HG02763 (cell line): ENCODE data around the gene SREBF1.

Experiments
- ATAC-seq: cut with Tn5 transposase; IDR thresholded peaks from one replicate; pipeline ENCODE4 v1.9.1; 2021; ENCODE audit warnings: mild to moderate bottlenecking, moderate library complexity; ENCODE audit not compliant: unreplicated experiment

SREBF1 gene

DNA sequence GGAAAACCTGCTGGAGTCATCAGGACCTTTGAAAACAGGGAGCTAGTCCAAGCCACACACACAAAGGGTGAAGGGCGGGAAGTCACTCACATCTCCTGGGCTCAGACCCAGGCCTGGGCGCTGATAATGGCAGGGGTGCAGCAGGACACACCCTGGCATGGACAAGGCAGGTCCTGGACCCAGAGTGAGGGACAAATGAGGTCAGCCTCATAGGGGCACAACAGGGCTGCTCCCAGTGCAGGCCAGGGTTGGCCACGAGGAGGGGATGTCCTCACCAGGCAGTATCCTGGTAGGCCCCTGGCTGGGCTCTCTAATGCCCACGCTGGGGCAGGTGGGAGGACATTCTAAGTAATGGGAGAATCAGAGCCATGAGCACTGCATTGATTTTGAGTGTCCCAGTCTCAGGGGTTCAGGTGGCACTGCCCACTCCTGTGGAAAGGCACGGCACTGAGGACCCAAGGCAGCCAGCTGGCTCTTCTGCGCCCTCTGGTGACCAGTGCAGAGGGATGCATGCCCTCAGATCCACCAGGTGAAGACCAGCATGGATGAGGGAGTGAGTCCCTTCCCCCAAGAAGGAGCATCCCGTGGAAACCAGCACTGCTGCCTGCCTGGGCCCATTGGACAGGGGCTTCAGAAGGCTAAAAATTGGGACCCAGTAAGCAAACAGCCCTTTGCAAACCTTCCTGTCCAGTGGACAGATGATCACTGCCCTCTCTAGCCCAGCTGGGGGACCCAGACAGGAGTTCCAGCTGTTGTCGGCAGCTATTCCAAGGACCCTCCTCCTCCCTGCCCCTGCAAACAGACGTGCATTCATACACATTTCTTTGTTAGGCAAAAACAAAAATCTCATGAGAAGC lies 23.4 kb upstream of the SREBF1 start:
- peak; percentile 66 for ATAC-seq

DNA sequence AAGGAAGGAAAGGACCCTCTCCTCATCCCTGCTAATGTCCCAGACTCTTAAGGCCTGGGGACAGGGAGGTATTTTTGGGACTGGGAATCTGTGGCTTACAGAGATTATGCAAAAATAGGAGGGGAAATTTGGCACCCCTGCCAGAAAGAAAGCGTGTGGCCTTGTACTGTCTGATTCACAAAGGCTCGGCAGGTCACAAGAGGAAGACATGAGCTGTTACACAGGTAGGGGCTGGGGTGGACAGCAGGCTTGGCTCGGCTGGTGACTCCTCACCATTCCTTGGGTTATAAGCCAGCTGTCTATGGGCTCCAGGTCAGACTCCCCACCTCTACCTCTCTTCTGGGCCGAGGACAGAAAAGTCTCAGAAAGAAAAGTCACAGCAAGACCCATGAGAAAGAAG lies 20.7 kb upstream of the SREBF1 start:
- ATAC-seq, result no peak

DNA sequence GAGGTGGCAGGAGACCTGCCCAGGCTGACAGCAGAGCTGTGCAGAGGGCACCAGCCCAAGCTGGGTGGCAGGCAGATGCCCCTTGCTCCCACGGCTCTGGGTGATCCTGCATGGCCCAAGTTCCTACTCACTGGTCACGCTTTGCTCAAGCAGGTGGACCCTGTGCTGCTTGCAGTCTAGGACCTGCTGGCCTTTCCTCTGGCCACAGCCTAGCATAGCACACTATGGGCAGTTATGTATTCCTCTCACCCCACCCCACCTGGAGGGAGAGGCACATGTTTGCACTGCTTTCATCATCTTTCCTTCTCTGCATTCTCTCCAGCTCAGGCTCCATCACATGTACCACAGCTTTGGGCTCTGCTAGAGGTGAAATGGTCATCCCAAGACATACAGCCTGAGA lies 19.6 kb upstream of the SREBF1 start:
- ATAC-seq, result no peak

DNA sequence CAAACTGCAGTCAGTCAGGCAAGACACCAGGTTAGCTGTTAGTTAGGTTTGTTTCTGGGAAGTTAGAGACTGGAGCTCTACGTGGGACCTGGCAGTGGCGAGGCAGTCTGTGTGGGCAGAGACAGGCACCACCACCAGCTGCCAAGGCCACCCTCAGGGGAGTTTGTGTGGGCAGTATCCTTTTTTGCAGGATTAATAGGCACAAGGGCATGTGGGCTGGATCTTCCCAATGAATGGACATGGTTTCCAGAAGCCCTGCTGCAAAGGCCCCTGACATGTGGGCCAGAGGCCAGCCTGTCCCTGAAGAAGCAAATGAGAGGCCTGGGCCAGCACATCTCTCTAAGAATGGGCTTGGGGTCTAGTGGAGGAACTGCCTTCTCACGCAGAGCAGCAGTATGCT lies 19.2 kb upstream of the SREBF1 start:
- ATAC-seq, result no peak

DNA sequence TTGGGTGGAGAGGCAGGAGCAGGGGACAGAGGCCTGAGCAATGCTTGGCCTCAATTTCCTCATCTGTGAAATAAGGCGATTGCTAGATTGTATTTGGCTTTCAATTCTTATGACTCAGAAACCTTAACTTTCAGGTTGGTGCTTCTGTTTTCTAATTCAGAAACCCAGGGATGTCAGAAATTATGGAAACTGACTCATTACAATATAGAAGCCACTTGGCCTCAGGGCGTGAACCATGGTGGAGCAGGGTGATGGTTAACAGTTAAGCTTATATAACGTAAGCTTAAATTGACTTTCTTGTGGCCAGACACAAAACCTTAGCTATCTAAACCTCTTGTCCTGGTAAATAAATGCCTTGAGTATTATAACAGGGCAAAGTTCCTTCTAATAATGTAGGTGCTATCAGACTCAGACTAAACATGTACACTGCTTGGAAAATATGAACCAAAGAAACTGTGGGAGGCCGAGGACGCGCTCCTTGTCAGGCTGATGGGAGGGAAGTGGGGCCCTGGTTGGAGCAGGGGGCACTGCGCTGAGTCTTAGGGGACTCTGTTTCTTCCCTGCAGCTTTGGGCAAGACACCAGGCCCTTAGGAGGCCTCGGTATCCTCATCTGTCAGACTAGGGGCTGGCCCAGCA lies 17.1 kb upstream of the SREBF1 start:
- no peak for ATAC-seq

GRCh38 chr17:17852930-17853329 lies 16.1 kb upstream of the SREBF1 start:
- ATAC-seq, result no peak

- no peak for ATAC-seq
Observed at GRCh38 chr17:17851103-17852002, 14.6 kb upstream of the SREBF1 start.

DNA sequence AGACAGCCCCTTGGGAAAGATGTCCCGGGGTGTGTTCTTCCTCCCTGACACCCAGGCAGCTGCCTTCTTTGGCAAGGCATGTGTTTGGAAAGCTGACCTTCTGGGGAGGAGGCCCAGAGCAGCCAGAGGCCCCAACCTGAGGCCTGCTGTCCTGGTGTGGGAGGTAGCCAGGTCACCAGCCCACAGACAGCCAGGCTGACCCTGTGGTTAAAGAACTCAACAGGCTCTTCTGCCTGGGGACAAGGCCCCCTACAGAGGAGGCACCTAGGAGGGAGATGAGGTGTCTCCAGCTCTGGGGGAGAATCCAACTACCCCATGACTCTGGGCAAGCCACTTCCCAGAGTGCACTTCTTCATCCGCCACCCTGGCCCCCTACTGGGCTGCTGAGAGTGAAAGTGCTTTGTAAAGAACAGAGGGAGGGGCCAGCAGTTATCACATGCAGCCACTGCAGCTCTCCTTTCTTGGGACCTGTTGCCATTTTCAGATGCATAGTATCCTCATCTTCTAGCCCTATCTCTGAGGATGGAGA lies 13.1 kb upstream of the SREBF1 start:
- ATAC-seq, result no peak

GRCh38 chr17:17849147-17849820 lies 12.5 kb upstream of the SREBF1 start:
- ATAC-seq, result peak; percentile 58

DNA sequence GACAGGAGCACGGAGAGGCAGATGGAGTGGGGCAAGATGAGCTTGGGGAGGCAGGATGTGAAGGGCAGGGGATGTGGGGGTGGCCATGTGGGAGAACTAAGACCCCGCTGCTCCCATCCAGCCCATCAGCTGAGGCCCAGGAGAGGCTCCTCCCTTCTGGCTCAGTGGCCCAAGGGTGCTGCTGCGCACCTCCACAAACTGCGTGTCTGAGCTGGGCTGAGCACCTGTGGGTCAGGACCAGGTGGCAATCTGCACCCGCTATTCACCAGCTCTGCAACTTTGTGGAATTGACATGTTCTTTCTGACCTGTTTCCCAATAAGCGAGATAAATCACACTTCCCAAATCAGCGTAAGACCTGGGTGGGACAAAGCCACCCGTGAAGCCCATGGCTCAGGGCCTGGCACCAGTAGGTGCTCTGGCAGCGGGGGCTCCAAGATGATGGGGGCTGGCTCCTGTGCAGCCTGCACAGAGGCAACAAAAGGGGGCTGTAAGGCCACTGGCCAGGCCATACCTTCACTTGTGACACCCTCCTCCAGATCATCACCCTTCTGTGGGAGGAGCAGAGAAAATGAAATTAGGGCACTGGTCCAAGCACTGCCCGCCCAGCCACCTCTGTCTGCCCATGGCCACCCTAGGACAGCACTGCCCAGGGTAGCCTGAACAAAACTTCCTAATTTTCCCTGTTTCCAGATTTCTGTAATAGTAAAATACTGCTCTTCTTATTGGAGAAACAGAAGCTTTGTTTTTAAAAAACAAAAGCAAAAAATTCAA lies 11.7 kb upstream of the SREBF1 start:
- no peak for ATAC-seq

DNA sequence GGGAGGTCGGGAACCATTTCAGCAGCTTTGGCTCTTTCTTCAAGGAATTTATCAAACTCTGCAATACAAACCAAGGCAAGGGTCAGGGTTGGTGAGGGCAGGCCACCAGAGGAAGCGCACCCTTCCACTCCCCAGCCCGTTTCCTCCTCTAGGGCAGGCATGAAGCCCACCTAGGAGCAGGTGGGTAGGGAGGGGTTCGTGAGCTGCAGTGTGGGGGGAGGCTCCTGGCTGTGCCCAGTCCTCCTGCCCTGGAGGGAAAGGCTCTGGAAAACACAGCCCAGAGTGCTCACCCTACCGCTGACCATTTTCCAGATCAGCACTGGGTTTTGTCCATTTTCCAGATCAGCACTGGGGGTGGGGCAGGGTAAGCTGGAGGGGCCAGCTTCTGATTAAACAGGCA lies 10.9 kb upstream of the SREBF1 start:
- no peak for ATAC-seq

DNA sequence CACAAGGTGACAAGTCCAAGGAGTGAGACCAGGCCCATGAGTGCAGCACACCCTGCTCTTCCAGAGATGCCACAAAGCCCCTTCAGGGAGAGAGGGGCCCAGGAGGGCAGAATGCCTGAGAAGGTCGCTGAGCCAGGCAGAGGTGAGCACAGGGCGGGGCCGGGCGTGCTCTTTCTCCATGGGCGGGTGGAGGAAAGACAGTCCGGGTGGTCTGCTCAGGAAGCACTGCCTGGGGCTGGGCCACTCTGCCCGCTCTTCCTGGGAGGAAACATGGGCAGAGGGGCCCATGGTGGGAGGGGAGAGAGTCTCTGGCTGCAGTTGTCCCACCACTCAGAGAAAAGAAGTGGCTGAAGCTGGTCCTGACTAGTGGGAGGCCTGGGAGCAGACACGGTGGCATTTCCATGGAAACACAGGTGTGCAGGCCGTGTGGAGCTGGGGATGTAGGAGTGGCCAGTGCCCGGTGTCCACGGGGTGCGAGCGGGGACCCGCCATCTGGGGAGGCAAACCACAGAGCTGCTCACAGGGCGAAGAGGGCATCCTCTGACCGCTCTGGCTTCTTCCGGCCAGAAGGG lies 10.4 kb upstream of the SREBF1 start:
- ATAC-seq, result no peak

DNA sequence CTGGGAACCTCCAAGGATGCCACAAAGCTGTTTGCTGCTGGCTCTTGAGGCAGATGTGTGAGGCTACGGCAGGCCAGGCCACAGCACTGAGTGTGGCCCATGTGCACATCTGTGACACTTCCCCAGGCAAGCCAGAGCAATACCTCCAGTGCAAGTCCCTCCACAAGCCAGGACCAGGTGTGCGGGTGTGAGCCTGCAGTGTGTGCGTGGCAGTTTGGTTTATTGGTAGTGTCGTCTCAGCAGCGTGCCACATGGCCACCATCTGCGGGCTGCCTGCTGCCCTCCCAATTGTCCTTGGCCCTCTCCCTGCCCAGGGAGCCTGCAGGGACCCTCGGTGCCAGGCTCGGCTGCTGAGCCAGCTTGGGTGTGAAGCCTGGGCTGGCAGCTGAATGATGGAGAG lies 9.9 kb upstream of the SREBF1 start:
- ATAC-seq, result no peak

DNA sequence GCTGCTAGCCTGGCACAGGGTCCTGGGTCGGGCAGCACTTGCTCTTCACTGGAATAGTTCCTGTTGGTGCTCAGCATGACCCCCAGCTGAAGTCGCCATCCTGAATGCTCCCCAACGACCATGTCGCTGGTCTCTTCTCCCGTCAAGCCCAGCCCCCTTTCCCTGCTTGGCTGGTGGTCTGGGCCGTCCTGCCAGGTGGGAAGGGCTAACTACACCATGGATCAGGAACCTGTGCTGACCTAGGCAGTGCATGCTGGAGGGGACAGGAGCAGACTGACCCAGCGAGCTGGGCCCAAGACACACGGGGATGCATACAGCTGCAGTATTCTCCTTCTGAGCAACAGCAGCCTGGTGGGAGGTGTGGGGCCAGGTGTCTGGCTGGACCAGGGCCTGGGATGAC lies 9.2 kb upstream of the SREBF1 start:
- no peak for ATAC-seq

- ATAC-seq, result no peak
Observed at GRCh38 chr17:17845046-17845775, 8.4 kb upstream of the SREBF1 start.

- ATAC-seq, result no peak
Observed at GRCh38 chr17:17844500-17844899, 7.7 kb upstream of the SREBF1 start.

GRCh38 chr17:17844079-17844478 lies 7.3 kb upstream of the SREBF1 start:
- ATAC-seq, result no peak

GRCh38 chr17:17843096-17843495 lies 6.3 kb upstream of the SREBF1 start:
- ATAC-seq, result no peak
